Activated CD4-positive, alpha-beta T cell treated with anti-CD3 and anti-CD28 coated beads, Interleukin-2, Interleukin-6, amounts not matched to agents 100 ng/mL and 50 ng/mL, durations not matched to agents 16 hours and 8 hours (primary cell): ENCODE measurements around the gene ZNF423.

Experiments used
- DNase-seq: peaks from one replicate; pipeline ENCODE4 v3.0.0-alpha.2; 2020

Gene ZNF423

DNA sequence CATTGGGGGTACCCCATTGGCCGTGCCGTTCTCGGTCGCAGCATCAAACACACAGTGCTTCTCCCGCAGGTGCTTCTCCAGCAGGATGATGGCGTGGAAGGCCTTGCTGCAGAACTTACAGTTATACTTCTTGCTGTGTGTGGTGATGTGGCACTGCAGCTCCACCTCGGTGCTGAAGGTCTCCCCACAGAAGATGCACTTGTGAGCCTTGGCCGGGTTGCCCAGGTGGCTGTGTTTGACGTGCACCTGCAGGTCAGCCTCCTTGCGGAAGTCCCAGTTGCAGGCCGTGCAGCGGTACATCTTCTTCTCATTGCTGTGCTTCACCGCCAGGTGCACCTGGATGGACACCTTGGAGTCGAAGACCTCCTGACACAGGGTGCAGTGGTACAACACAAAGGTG is 219.3 kb downstream of the ZNF423 start:
- DNase-seq: no peak

DNA sequence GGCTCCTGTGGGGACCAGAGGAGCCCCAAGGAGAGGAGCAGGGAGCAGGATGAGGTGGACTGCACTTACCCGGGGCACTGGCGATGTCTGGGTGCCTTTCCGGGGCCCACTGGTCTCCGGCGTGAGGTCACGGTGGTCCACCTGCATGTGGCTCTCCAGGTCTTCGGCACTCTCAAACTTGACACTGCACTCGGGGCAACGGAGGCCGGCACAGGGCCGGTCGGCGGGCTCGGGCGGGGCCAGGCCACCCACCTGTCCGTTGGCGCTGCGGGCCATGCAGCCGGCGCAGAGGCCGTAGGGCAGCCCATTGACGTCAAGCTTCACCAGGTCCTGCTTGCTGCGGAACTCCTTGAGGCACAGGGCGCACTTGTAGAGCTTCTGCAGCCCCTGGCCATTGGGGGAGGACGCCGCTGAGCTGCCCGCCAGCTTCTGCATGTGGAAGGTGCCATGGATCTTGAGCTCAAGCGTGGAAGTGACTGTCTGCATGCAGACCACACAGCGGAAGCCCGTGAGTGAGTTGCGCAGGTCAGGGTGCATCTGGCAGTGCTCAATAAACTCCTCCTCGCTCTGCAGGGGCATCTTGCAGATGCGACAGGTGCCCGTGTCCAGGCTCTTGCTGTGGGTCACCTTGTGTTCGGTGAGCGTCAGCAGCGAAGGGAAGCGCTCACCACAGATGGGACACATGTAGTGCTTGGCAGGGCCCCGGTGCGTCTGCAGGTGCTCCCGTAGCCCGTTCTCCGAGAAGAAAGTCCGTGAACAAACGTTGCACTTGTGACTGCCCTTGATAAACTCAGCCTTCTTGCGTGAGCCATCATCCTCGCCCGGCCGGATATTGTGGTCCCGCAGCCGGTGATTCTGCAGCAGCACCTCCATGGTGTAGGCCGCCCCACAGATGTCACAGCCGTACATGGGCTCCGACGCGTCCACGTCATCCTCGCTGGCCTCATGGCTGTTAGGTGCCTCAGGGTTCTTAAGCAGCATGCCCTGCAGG is 220.0 kb downstream of the ZNF423 start:
- DNase-seq: no peak

DNA sequence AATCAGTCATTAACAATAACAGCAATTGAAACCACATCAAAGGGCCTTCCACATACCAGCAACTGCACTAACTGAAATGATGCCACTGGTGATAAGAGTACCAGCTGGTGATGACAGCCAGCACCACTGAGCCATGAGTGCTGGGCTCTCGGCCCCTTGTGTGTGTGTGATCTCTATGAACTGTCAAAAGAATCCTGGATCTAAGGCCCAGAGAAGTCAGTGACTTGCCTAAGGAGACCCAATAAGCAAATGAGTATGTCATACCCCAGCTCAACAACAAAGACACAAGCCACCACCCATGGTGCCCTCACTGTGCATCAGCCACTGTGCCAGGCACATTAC is 220.9 kb downstream of the ZNF423 start:
- no peak for DNase-seq

DNA sequence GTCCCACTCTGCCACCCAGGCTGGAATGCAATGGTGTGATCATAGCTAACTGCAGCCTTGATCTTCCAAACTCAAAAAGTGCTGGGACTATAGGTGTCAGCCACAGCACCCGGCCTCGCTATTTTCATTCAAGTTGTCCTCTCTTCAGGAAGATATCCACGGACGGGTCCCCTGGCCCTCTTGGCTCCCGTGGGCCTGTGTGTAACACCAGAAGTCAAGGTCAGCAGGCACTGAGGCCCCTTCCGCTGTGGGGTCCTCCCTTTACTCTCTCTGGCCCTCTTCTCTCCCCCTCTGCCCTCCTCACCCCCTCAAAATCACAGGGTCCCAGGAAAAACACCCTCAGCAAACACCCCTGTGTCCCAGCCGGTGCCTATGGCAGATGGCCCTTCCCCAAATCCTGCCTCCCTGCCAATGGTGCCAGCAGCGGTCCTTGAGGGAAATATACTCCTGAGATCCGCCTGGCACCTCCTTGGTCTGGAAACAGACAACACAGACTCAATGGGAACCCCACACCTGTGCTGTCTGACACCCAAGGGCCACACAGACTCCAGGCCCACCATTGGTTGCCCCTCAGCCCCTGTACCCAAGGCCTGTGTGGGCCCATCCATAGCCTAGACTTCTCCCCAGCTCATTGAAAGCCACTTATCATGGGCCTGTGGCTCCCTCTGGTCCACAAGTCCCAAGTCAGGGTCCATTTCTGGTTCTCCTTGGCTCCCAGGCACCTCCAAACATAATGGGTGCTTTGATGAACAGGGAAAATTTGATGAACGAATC is 221.5 kb downstream of the ZNF423 start:
- no peak for DNase-seq

DNA sequence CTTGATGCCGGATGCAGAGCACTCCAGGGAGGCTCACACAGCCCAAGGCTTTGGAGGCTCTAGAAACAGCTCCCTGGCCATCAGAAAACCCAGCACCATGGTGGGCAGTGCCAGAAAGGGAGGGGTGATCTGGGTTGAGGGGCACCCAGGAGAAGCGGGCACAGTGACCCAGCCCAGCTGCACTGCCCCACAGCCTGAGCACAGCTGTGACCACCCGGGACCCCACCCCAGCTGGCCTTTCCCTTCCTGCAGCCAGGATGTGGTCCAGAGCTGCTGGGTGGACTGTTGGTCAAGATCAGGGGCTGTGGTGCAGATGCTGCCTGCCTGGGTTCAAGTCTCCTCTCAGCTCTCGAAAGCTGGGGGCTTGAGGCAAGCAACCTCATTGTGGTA is 223.1 kb downstream of the ZNF423 start:
- no peak for DNase-seq

DNA sequence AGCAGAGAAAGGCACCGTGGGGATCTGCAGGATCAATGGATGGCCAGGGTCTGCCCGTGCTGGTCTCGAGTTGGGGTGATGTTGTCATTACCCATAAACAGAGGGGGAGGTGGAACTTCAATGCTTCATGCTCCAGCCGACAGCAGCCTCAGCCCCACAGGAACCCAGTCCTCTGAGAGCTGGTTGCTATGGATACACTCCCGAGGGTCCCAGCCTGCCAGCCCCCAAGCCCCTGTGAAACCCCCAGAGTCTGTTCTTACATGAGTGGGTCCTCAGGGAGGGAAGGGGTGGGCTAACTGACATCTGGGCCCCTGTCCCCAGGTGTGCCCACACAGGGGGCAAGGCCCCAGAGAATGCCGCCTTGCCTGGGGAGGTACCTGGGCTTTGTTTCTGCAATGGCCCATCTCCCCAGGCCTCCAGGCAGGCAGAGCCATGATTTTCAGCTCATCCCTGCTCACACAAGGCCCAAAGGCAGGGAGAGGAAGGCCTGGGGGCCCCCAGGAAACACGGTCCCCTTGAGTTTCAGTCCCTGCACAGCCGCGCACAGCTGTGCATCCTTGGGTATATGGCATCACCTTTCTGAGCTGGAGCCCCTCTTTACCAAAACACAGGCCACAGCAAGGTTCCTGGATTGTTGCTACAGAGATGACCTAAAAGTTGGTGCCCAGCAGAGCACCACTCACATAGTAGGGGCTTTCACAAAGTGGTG is 223.7 kb downstream of the ZNF423 start:
- DNase-seq: no peak

DNA sequence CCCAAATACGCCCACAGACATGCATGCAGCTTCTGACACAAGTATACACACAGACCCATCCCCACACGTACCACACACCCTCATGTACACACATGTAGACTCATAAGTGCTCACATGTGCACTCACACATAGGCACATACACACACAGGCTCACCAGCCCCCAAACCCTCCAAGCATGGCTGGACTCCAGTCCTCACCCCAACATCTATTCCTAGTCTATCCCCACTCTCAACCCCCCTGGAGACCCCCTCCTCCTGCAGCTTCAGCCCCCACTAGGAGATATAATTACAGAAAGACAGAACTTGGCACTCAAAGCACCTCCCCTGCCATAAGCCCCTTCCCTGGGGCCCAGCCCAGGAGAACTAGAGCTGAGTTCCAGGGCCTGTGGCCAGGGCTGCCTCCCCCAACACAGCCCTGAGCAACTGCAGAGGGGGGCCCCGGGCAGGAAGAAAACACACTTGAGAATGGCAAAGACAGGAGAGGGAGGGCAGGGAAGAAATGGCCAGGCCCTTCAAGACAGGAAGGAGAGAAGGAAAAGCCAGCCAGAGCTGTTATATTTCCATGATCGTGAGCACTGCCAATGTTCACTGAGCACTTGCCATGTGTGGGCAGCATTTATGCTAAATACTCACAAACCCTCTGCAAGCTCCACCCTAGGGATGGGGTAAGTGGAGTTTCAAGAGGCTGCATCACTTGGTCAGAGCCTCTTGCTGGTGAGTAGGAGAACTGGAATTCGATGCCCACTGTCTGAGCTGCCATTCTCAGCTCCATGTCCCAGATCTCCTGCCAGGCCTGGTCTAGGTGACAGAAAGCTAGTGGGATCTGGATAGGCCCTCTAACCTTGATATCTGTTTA is 224.5 kb downstream of the ZNF423 start:
- no peak for DNase-seq

DNA sequence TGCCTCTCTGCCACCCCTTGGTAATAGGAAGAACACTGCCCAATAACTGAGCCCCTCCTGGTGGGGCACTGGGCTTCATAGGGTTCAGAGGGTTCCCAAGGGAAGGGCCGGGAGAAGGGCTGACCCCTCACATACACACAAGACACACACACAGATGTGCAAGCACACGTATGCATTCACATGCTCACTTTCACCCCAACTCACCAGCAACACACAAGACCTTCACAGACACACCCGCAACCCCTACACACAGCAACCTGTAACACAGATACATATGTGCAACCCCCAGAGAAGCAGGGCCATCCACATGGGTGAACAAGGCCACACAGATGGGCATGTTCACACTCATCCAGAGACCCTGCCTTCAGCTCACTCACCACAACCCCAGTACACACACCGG is 225.1 kb downstream of the ZNF423 start:
- no peak for DNase-seq

DNA sequence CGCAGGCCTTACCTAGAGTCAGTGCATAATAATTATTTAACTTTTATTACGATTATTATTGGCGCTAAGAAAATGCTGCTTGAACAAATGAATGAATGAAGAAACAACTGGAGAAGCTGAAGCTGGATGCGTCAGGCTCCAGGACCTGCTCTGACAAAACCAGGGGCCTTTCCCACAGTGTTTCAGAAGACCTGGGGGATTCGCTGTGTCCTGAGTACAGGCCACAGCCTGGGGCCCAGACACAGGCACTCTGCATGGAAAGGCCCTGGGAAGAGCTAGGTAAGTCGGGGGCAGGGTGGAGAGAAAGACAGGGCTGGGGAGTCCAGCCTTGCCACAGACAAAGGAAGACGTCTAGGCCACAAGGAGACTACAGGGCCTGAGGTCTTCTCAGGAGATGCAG is 226.1 kb downstream of the ZNF423 start:
- DNase-seq: no peak

DNA sequence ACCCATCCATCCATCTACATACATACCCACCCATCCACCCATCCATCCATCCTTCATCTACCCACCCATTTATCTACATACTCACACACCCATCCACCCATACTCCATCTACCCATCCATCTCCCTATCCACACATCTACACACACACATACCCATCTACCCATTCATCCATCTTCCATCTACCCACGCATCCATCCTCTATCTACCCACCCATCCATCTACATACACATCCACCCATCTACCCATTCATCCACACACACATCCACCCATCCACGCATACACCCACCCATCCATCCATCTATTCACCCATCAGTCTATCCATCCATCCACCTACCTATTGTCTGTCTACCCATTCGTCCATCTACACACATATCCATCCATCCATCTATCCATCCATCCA is 227.8 kb downstream of the ZNF423 start:
- no peak for DNase-seq

DNA sequence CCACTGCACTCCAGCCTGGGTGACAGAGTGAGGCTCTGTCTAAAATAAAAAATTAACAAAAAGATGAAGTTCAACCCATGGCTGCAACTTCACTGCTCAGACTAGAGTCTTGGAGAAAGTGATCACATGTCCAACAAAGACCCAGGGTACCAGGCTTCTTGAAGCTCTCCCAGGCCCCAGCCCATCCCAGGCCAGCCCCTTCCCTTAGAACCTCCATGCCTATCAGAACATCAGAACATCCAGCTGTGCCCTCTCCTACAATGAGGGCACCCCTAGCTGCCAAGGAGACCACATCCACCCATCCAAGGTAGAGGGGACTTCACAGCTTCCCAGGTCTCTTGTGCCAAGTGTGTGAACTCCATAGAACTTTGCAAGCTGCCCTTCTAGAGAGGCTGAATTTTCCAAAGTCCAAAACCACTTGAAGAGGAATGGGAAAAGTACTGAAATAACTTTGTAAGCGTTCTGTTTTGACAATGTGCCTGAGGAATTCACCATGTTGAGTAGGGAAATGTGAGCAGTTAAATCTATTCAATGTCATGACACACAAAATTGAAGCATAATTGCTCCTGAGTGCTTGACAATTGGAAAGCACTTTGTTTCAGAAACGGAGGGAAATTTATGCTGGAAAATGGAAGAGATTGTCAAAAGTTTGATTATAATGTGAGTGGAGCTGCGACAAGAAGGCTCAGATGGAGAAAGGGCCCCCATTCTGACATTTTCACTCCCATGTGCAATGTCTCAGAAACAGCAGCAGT is 230.4 kb downstream of the ZNF423 start:
- no peak for DNase-seq

DNA sequence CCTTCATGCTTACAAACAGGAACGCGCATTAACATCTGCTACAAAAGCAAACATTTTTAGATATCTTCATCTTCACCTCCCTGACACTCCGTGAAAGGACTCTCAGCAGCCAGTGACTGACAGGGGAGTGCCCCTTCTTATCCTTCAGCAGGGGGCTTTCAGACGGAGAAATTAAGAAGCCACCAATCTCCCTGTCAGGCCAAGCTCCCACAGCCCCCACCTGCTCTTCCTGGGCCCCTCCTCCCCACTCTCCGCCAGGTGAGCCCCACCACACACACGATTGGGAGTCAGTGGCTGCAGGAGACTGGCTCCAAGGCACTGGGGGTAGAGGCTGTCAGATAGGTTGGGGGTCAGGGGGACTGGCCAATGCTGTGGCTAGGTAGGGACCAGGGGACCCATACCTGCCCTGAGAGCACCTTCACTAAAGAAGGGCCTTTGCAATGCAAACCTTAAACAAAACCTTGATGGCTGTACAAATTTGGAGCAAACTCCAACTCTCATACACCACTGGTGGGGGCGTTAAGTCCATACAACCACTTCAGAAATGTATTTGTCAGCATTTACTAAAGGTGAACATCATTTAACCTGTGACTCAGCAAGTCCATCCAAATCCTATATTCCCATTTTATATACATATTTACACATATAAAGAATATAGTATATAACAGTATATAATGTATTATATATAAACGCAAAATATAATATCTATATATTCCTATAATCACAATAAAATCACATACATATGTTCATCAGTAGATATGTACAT is 232.2 kb downstream of the ZNF423 start:
- DNase-seq: no peak

DNA sequence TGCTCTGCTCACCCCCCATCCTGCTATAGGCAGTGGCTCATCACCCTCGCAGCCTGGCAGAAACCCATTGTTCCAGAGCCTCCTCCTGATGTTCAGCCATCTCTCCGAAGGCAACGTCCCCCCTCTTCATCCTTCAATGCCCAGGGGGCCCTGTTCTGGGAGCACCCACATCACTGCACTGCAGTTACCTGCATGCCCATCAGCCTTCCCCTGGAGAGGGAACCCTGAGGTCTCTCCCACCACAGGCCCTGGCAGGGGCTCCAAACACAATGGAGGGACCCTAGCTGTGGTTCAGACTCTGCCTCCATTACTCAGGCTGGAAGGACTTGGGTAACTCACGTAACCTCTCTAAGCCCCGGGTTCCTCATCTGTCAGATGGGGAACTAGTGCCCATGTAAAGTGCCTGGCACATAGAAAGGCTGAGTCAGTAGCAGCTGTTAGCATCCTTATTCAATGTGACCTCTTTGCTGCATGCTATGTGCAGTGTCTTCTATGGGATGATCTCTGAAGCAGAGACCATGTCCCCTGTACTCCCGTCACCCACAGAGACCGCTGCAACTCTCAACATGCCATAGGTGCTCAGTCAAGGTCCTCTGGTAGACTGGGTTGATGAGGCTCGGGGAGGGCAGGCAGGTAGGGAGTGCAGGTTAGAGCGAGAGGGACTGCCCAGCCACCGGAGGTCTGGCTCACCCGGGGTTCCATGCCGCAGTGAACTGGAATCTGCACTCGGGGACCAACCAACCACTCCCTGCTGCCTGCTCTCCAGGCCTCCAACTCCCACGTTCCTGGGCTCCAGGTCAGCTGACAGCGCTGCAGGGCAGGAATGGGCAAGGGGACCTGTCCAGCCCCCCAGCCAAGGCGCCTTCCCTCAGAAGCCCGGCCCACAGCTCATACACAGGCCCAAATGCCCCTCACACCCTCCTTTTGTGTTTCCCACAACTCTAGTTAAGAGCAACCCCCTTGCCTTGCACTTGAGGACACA is 233.2 kb downstream of the ZNF423 start:
- no peak for DNase-seq

DNA sequence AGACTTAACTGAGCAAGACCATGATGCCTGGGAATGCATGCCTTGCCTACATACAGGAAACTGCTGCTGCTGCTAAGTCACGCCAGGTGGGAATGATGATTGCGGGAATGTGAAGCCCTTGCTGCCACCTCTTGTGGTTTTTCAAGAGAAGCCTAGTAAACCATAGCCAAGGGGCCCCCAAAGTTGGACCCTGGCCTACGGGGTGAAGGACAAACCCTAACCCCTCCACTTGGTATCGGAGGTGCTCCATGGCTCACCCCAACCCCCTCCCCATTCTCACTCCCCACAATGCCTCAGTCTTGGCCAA is 233.9 kb downstream of the ZNF423 start:
- DNase-seq: no peak

DNA sequence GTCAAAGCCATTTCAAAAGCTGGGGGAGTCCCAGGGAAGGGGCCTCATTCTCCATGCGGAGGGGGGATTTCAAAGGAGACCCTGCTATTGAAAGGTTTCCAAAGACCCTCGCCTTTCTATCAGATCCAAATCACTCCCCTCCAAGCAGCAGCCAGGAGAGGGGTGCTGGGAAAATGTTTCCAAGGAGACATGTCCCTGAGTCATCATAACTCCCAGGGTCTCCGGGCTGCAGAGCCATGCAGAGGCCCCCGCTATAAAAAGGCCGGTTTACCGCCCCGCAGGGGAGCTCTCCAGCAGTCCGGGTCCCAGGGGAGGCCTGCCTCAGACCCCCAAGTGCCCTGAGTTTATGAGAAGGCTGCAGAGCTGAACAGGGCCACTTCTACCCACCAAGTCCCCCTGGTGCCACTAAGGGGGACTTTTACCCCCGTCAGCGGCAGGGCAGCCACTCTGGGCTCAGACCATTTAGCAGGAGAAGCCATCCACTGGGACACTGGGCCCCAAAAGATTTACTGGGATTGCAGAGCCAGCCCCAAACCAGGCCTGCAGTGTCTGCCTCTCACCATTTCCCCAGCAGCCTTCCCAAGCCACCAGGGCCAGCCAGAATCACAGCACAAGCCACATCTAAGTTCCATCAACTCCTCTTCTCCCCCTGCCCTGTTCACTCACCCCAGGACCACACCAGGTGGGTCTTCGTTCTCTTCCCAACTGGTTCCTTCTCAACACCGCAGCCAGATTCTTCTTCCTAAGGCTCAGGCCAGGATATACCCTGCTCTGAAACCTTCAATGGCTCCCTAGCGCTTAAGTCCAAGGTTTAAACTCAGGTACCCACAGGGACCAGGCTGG is 234.4 kb downstream of the ZNF423 start:
- no peak for DNase-seq

DNA sequence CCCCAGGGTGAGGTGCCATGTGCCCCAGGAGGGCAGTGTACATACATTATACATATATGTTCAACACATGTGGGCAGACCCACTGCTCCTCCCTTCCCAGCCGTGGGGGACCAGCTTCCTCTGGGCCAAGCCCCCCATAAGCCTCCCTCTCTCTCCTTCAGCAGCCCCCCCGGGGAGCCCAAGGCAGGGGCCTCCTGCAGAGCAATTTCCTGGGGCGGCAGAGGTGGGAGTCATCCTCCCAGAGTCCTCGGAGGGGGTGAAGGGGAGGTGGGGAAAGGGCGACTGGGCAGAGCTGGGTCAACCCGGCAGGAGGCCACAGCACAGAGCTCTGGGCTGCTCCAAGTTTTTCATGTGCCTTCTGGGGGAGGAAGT is 235.1 kb downstream of the ZNF423 start:
- DNase-seq: no peak

DNA sequence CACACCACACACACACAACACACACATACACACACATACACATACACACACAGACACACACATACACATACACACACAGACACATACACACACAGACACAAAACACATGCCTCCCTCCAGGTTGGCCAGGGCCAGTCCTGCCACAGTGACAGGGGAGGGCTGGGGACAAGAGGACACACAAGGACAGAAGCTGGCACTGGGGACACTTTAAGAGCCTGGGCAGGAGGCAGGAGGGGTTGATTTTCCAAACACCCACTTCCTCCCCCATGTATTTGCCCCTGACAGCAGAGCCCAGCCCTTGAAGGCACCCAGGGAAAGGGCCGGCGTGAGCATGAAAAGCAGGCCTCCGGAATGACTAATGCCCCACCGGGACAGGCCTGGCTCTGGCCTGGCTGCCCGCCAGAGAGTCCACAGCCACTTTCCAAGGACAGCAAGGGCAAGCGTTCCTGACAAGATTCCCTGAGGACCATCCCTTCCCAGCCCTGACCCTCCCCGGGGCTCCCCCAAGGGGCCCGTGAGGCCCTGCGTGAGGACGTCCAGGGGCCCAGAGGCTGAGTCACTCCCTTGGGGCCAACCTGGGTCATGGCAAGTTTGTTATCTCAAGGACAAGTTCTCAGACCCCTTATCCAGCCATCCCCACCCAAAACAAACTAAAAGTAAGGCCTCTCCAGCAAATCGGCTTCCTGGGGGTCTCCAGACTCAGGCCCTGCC is 235.6 kb downstream of the ZNF423 start:
- DNase-seq: no peak

DNA sequence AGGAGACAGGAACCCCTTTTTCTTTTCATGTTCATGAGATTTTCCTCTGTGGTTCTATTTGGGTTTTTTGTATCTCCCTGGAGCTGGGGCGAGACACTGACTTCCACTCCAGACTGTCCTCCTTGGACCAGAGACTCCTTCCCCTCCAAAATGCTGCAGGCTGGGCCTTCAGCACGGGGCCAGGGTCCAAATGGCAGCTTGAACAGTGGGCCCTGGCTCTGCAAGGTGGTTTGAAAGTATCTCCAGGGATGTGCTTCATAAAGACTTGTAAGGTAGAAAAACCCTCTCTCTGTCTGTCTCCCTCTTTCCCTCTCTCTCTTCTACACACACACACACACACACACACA is 236.1 kb downstream of the ZNF423 start:
- DNase-seq: no peak

DNA sequence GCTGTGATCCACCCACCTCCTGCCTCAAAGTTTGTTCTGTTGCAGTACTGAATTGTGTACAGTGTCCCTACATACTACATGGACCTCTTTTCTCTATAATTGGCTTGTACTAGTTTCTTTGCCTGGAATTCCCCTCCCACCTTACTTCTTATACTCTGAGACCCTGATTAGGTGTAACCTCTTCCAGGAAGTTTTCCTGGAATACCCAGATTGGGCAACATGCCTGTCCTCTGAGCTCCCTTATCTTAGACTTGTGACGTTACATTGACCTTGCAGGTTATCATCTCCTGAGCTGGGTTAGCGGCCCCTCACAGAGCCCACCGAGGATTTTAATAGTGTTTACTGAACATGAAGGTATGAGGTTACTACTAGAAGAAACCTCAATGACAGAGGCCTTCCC is 237.0 kb downstream of the ZNF423 start:
- DNase-seq: no peak
